Mesodermal cell (in vitro differentiated cells): ENCODE measurements around the gene ADAMTS17.

Experiments
- H3K27ac ChIP-seq: 2 replicates; pipeline ENCODE4 v1.7.0; 2013; ENCODE audit warnings: mild to moderate bottlenecking, low read depth, low read length, moderate library complexity; ENCODE audit not compliant: severe bottlenecking
- H3K36me3 ChIP-seq: 2 replicates; pipeline ENCODE4 v1.7.1; 2013; ENCODE audit warnings: mild to moderate bottlenecking, low read length, moderate library complexity; ENCODE audit not compliant: control insufficient read depth, insufficient read depth
- H3K4me1 ChIP-seq: one replicate; pipeline ENCODE4 v1.7.1; 2013; ENCODE audit warnings: mild to moderate bottlenecking, low read length; ENCODE audit not compliant: insufficient read depth, control insufficient read depth, poor library complexity, severe bottlenecking
- H3K4me3 ChIP-seq: 2 replicates; pipeline ENCODE4 v1.7.0; 2013; ENCODE audit warnings: low read length, control low read depth, mild to moderate bottlenecking; ENCODE audit not compliant: insufficient read depth, poor library complexity, severe bottlenecking; ENCODE audit errors: extremely low read depth
- H3K9me3 ChIP-seq: 2 replicates; pipeline ENCODE4 v1.7.1; 2013; ENCODE audit warnings: mild to moderate bottlenecking, low read length, moderate library complexity; ENCODE audit not compliant: control insufficient read depth
- WGBS, 2 experiments: methylation state at CpG; one replicate each; pipeline ENCODE4 v1.1.5; 2013; ENCODE audit warnings: missing lambda C conversion rate in 2 of 2; ENCODE audit not compliant: insufficient coverage in 2 of 2; 5-methylcytosine and 5-hydroxymethylcytosine counted together

The ADAMTS17 gene

GRCh38 chr15:99987119-99987506 lies 354.7 kb downstream of the ADAMTS17 start:
- Histone ChIP-seq H3K4me1 (peaks cover 23% of the 10 kb centered on the region), H3K36me3 (no peaks in the 10 kb centered on the region), H3K4me3 (no peak overlapping the region), H3K9me3 (peaks cover 7% of the 10 kb centered on the region), H3K27ac (no peak overlapping the region)
- WGBS, 2 experiments, result 88 to 96% methylated on average over 4 to 5 of the region's 5 CpGs

- Histone ChIP-seq H3K36me3 (no peaks in the 10 kb centered on the region), H3K9me3 (peaks cover 7% of the 10 kb centered on the region), H3K4me3 (no peak overlapping the region), H3K4me1 (peaks cover 26% of the 10 kb centered on the region), H3K27ac (peak overlapping the region; percentile 36)
- 84 to 90% methylated on average over 7 of the region's 9 CpGs for WGBS, 2 experiments
Measured at GRCh38 chr15:99986297-99987118, 355.3 kb downstream of the ADAMTS17 start.

- Histone ChIP-seq H3K9me3 (peaks cover 7% of the 10 kb centered on the region), H3K4me3 (no peak overlapping the region), H3K27ac (peak overlapping the region; percentile 36), H3K4me1 (peaks cover 26% of the 10 kb centered on the region), H3K36me3 (no peaks in the 10 kb centered on the region)
- WGBS, 2 experiments, result 84 to 100% methylated on average over 3 to 4 of the region's 4 CpGs
Measured at GRCh38 chr15:99985878-99986277, 355.9 kb downstream of the ADAMTS17 start.

DNA sequence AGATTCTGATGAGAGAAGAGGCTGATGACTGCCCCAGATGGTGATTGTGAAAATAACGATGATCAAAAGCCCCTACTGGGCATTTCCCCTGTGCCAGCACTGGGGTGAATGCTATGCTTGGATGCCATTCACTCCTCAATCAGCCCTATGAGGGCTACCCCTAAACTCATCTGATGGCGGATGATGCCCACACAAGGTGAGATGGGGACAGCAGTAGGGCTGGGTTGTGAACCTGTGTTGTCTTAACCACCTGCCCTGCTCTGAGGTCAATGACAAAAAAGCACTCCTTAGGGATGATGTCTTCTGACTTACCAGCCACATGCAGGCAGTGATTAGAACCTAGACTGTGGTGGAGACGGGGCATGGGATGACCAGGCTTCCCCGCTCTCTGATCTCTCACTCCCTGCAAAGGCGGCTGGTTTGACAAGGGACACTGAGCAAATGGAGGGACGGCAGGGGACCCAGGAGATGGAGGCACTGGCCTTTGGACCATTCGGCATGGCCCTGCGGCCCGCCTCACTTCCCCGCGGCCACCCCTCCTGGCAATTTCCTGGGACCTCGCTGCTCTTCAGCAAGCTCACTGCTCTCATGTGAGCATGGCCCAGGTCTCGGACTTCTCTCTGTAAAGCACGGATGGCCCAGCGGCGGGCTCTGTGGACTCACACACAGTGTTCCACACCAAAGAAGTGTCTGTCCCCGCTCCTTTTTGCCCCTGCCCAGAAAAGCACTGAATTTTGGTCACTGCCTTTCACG lies 357.1 kb downstream of the ADAMTS17 start:
- Histone ChIP-seq H3K9me3 (peaks cover 7% of the 10 kb centered on the region), H3K36me3 (no peaks in the 10 kb centered on the region), H3K4me3 (no peak overlapping the region), H3K27ac (peak overlapping the region; percentile 98), H3K4me1 (peaks cover 30% of the 10 kb centered on the region)
- 93 to 95% methylated on average over 14 to 18 of the region's 18 CpGs for WGBS, 2 experiments

DNA sequence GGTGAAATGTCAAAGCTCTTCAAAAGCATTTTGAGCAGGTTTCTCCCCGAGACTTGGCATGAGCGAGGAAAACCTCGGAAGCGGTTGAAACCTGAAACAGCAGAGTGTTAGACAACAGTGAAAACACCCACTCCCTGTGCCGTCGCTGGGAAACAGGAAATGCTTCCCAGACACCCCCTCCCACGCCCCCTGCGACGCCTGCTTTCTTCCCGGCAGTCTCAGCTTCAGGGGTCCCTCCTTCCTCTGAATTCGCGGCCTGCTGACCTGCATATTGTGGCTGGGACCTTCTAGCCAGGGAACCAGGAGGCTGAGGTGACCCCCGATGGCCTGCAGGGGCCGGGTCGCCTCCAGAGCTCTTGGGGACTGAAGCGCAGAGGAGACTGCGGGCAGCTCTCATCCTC lies 357.9 kb downstream of the ADAMTS17 start:
- peak overlapping the region; percentile 12 for H3K4me3 ChIP-seq
- WGBS, 2 experiments, result 13 to 22% methylated on average over 9 to 17 of the region's 17 CpGs
- H3K9me3 ChIP-seq, result peaks cover 7% of the 10 kb centered on the region
- peaks cover 30% of the 10 kb centered on the region for H3K4me1 ChIP-seq
- no peaks in the 10 kb centered on the region for H3K36me3 ChIP-seq
- H3K27ac ChIP-seq, result peak overlapping the region; percentile 98

- WGBS, 2 experiments, result 15 to 23% methylated on average over 6 to 11 of the region's 15 CpGs
- H3K9me3 ChIP-seq, result peaks cover 4% of the 10 kb centered on the region
- H3K4me1 ChIP-seq, result peaks cover 30% of the 10 kb centered on the region
- peak overlapping the region; percentile 12 for H3K4me3 ChIP-seq
- H3K27ac ChIP-seq, result peak overlapping the region; percentile 98
- no peaks in the 10 kb centered on the region for H3K36me3 ChIP-seq
Measured at GRCh38 chr15:99983171-99983885, 358.4 kb downstream of the ADAMTS17 start.

- H3K36me3 ChIP-seq, result no peaks in the 10 kb centered on the region
- WGBS, 2 experiments, result 0% methylated on average over 1 of the region's 4 CpGs; no CpG with 5 or more reads in 1 of the 2 experiments
- no peak overlapping the region for H3K4me3 ChIP-seq
- peaks cover 30% of the 10 kb centered on the region for H3K4me1 ChIP-seq
- peak overlapping the region; percentile 98 for H3K27ac ChIP-seq
- H3K9me3 ChIP-seq, result no peaks in the 10 kb centered on the region
Measured at GRCh38 chr15:99982662-99983061, 359.1 kb downstream of the ADAMTS17 start.

DNA sequence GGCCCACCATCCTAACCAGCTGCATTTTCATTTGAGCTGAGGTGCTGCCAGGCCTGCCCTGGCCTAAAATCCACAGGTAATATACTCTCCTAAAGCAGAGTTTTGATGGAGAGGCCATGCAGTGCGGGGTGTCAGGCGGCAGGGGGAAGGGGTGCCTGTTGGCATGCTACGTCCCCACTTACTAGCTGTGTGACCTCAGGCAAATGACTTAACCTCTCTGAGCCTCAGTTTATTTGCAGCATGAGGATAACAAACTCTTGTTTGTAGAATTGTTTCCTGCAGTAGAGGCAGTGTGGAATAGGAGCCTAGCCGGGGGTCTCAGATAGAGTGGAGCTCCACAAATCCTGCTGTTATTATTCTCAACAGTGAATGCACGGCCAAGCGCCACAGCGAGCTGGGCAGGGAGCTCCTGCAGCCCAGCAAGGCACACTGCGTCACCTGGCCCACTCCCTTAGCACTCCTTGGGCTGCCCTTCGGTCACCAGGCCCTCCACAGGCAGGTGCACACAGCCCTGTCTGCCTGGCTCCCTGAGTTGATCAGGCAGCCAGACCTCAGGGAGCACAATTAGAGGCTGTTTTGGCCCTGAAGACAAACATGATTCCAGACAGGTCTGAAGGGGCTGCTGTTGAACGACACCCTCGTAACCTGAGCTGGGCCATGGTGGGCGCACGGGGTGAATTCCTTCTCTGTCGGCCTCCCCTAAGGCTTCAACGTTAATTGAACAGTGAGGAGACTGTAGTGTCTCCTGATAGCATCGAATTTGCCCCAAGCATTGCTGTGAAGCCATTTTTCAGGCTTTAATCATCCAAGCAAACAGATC lies 359.7 kb downstream of the ADAMTS17 start:
- Histone ChIP-seq H3K4me3 (no peak overlapping the region), H3K4me1 (peaks cover 30% of the 10 kb centered on the region), H3K9me3 (no peaks in the 10 kb centered on the region), H3K36me3 (no peaks in the 10 kb centered on the region), H3K27ac (no peak overlapping the region)
- 72 to 75% methylated on average over 10 of the region's 16 CpGs for WGBS, 2 experiments

DNA sequence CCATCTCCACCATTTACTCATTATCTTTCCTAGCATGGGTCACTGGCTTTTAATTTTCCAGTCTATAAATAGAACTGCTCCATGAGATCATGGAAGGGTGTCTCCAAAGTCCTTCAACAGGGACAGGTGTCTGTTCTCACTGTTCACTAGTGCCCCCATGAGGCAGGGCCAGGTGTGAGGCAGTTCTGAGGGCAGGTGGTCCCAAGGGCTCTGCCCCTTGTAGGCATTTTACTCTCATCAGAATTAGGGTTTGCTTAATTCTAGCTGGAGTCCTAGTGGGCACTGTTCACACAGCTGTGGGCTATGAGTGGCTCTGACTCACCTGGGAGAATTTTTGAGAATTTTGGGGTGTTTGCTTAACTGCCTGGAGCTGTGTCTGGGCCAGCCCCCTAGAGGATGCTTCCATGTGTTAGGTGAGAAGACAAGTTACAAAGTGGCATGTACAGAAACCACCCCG lies 360.6 kb downstream of the ADAMTS17 start:
- Histone ChIP-seq H3K9me3 (no peaks in the 10 kb centered on the region), H3K27ac (no peak overlapping the region), H3K4me3 (no peak overlapping the region), H3K4me1 (peaks cover 33% of the 10 kb centered on the region), H3K36me3 (no peaks in the 10 kb centered on the region)
- no CpG with 5 or more reads among the region's 1 CpG for WGBS, 2 experiments

DNA sequence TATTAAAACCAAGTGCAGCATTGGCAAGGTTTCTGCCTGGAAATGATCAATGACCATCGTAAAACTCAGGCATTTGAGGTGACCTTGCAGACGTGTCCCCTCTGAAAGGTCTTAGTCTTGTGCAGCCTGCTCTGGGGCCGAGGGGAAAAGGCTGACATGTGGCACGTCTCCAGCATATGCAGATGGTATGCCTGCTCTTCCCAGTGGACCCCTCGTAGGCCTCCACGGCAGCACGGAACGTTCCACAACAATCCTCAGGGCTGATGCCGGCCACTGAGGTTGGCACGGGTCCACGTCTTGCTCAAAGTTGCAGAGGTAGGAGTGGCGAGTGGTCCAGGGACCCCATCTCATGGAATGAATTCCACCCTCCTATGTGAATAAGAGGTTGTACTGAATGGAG lies 361.0 kb downstream of the ADAMTS17 start:
- WGBS, 2 experiments, result 88 to 93% methylated on average over 6 to 12 of the region's 12 CpGs
- no peak overlapping the region for H3K4me3 ChIP-seq
- H3K36me3 ChIP-seq, result no peaks in the 10 kb centered on the region
- H3K4me1 ChIP-seq, result peaks cover 33% of the 10 kb centered on the region
- H3K9me3 ChIP-seq, result no peaks in the 10 kb centered on the region
- no peak overlapping the region for H3K27ac ChIP-seq
